Fibroblast of lung (primary cell): Measurements from ENCODE around the gene PCSK6. TPM values are rescaled to one million over a fixed set of nuclear protein-coding genes. Genes with fewer than 3 reads are reported as not detected.
"Not testable (repeated sequence)": the region's sequence is repeated elsewhere in the genome, so short reads cannot be mapped to it uniquely, and the experiment has no call there.

Experiments used
- DNase-seq, 2 donors: peaks; one replicate each; pipeline versions ENCODE4 v3.0.0 to v3.0.0-alpha.2; 2010; ENCODE audit warnings: low read depth in 2 of 2
- H2AFZ ChIP-seq: 2 replicates; pipeline ENCODE4 v1.5.1; 2012; ENCODE audit warnings: low read length, control low read depth, inconsistent platforms
- H3K27ac ChIP-seq: 2 replicates; pipeline ENCODE4 v1.5.1; 2011; ENCODE audit warnings: low read length, control low read depth; ENCODE audit not compliant: insufficient read depth
- H3K27me3 ChIP-seq: 2 replicates; pipeline ENCODE4 v1.5.1; 2011; ENCODE audit warnings: mild to moderate bottlenecking, low read length; ENCODE audit not compliant: control insufficient read depth, insufficient read depth
- H3K36me3 ChIP-seq: 2 replicates; pipeline ENCODE4 v1.5.1; 2011; ENCODE audit warnings: low read length; ENCODE audit not compliant: control insufficient read depth, insufficient read depth
- H3K4me1 ChIP-seq: 2 replicates; pipeline ENCODE4 v1.5.1; 2011; ENCODE audit warnings: low read length; ENCODE audit not compliant: control insufficient read depth, insufficient read depth; ENCODE audit errors: extremely low read depth
- H3K4me2 ChIP-seq: 2 replicates; pipeline ENCODE4 v1.5.1; 2011; ENCODE audit warnings: low read length, control low read depth; ENCODE audit not compliant: insufficient read depth; ENCODE audit errors: extremely low read depth
- H3K4me3 ChIP-seq, 4 experiments: fragments of 200-600 bp in 1 of 4; sonication (generic) in 1 of 4; replicated peaks in 1 of 4; 2 replicates each; pipeline ENCODE4 v1.5.1; 2011 to 2016; ENCODE audit warnings: low read length in 4 of 4, low read depth in 3 of 4, mild to moderate bottlenecking in 3 of 4, control low read depth in 2 of 4, inconsistent platforms in 1 of 4, mixed read lengths in 1 of 4; ENCODE audit not compliant: insufficient read depth in 1 of 4; ENCODE audit errors: control extremely low read depth in 1 of 4
- H3K79me2 ChIP-seq: 2 replicates; pipeline ENCODE4 v1.5.1; 2012; ENCODE audit warnings: mild to moderate bottlenecking, low read length, inconsistent platforms; ENCODE audit not compliant: control insufficient read depth, insufficient read depth
- H3K9ac ChIP-seq: 2 replicates; pipeline ENCODE4 v1.5.1; 2011; ENCODE audit warnings: mild to moderate bottlenecking, low read length, control low read depth; ENCODE audit not compliant: insufficient read depth
- H3K9me3 ChIP-seq: 2 replicates; pipeline ENCODE4 v1.5.1; 2012; ENCODE audit warnings: low read depth, low read length; ENCODE audit not compliant: control insufficient read depth, insufficient read depth
- H4K20me1 ChIP-seq: 2 replicates; pipeline ENCODE4 v1.5.1; 2011; ENCODE audit warnings: low read length; ENCODE audit not compliant: control insufficient read depth, insufficient read depth; ENCODE audit errors: extremely low read depth
- CTCF ChIP-seq, 2 donors: IDR thresholded peaks in 1 of 2; conservative IDR thresholded peaks in 1 of 2; 1 replicate in 1 of 2; 2 replicates in 1 of 2; pipeline ENCODE4 v1.5.1; 2011 to 2012; ENCODE audit warnings: low read length in 2 of 2, control low read depth in 1 of 2, inconsistent platforms in 1 of 2, low read depth in 1 of 2, mild to moderate bottlenecking in 1 of 2
- EZH2 ChIP-seq: IDR thresholded peaks from 2 replicates; pipeline ENCODE4 v1.5.1; 2012; ENCODE audit warnings: low read length, control low read depth, mild to moderate bottlenecking; ENCODE audit errors: missing control alignments
- polyA plus RNA-seq, 2 donors: library from polyadenylated mRNA; depleted of rRNA in 1 of 2; stranded (reverse) in 1 of 2; unstranded in 1 of 2; fragments of >200 nt; gene quantifications; 2 replicates each; pipeline ENCODE4 v1.2.1, GENCODE V29; 2011 to 2012; ENCODE audit warnings: missing spikeins in 1 of 2
- total RNA-seq: library from RNA; depleted of rRNA; stranded (reverse); fragments of >200 nt; gene quantifications from 2 replicates; pipeline ENCODE4 v1.2.1, GENCODE V29; 2014

PCSK6 gene
- total and polyA plus RNA-seq, 2 donors (not counting 1 experiment from before 2014, with no cell fraction given), result 0.02 to 0.83 TPM

- Histone ChIP-seq H3K4me2 (no peak overlapping the region), H3K27ac (no peak overlapping the region), H3K27me3 (no peaks in the 10 kb centered on the region), H3K4me3 (no peak overlapping the region), H3K9ac (no peak overlapping the region), H3K36me3 (no peaks in the 10 kb centered on the region), H3K9me3 (no peaks in the 10 kb centered on the region), H3K79me2 (no peaks in the 10 kb centered on the region), H2AFZ (no peak overlapping the region), H3K4me1 (no peaks in the 10 kb centered on the region), H4K20me1 (no peaks in the 10 kb centered on the region)
- DNase-seq, result no peak
- TF ChIP-seq EZH2, result no peak
- TF ChIP-seq CTCF (conservative IDR thresholded peaks at IDR 0.05 in 1 of 2, IDR thresholded peaks at IDR 0.05 in 1 of 2; ENCODE audit: low read depth in 1 of 2, low read length in 2 of 2), result no peak
Observed at GRCh38 chr15:101376615-101377395, 112.7 kb downstream of the PCSK6 start.

DNA sequence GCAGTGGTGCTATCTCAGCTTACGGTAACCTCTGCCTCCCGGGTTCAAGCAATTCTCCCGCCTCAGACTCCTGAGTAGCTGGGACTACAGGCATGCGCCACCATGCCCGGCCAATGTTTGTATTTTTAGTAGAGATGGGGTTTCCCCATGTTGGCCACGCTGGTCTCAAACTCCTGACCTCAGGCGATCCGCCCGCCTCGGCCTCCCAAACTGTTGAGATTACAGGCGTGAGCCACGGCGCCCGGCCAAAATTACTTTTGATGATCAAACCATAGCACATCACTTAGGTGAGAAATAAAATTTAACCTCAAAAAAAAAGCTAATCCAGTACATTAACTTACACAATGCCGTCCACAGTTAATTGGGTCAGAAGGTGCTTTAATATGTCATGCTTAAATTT is 114.5 kb downstream of the PCSK6 start:
- H3K9ac ChIP-seq, H3K36me3 ChIP-seq: not testable (repeated sequence)

GRCh38 chr15:101374326-101374725 is 115.2 kb downstream of the PCSK6 start:
- Histone ChIP-seq H3K79me2 (no peaks in the 10 kb centered on the region), H3K4me1 (no peaks in the 10 kb centered on the region)

More for the DNA sequence above, 114.5 kb downstream of the PCSK6 start:
- H4K20me1 ChIP-seq, H3K4me1 ChIP-seq, H3K27me3 ChIP-seq, H3K4me2 ChIP-seq, H3K9me3 ChIP-seq, H3K4me3 ChIP-seq, H3K79me2 ChIP-seq, H3K27ac ChIP-seq, H2AFZ ChIP-seq, DNase-seq: not testable (repeated sequence)

More at GRCh38 chr15:101374326-101374725, 115.2 kb downstream of the PCSK6 start:
- Histone ChIP-seq H3K27ac (no peak overlapping the region), H2AFZ (no peak overlapping the region), H3K4me3 (no peak overlapping the region), H3K27me3 (no peaks in the 10 kb centered on the region), H3K4me2 (no peak overlapping the region), H3K9me3 (no peaks in the 10 kb centered on the region), H4K20me1 (no peaks in the 10 kb centered on the region), H3K9ac (no peak overlapping the region), H3K36me3 (no peaks in the 10 kb centered on the region)
- no peak for DNase-seq
- no peak for TF ChIP-seq EZH2
- no peak for TF ChIP-seq CTCF (conservative IDR thresholded peaks at IDR 0.05 in 1 of 2, IDR thresholded peaks at IDR 0.05 in 1 of 2; ENCODE audit: low read depth in 1 of 2, low read length in 2 of 2)
